Subcutaneous abdominal adipose tissue (tissue), 5 donors: Measurements from ENCODE around the gene NR2F1-AS1.

Experiments used
- H3K27ac ChIP-seq: one replicate; pipeline ENCODE4 v1.7.0; 2013; ENCODE audit warnings: low read depth, mild to moderate bottlenecking, inconsistent platforms, low read length, moderate library complexity
- H3K27me3 ChIP-seq, 5 donors: one replicate each; pipeline ENCODE4 v1.7.0; 2013; ENCODE audit warnings: low read length in 5 of 5, inconsistent platforms in 1 of 5; ENCODE audit not compliant: control insufficient read depth in 5 of 5, insufficient read depth in 4 of 5
- H3K36me3 ChIP-seq, 5 donors: one replicate each; pipeline ENCODE4 v1.7.0; 2013; ENCODE audit warnings: low read length in 5 of 5; ENCODE audit not compliant: control insufficient read depth in 5 of 5, insufficient read depth in 5 of 5
- H3K4me1 ChIP-seq, 5 donors: one replicate each; pipeline ENCODE4 v1.7.0; 2013; ENCODE audit warnings: low read length in 5 of 5, mild to moderate bottlenecking in 3 of 5, moderate library complexity in 1 of 5; ENCODE audit not compliant: control insufficient read depth in 5 of 5, insufficient read depth in 5 of 5
- H3K4me3 ChIP-seq, 5 donors: one replicate each; pipeline ENCODE4 v1.7.0; 2013; ENCODE audit warnings: low read length in 5 of 5, low read depth in 1 of 5
- H3K9ac ChIP-seq, 5 donors: one replicate each; pipeline ENCODE4 v1.7.0; 2013; ENCODE audit warnings: low read length in 5 of 5, mild to moderate bottlenecking in 4 of 5, moderate library complexity in 3 of 5
- H3K9me3 ChIP-seq, 5 donors: one replicate each; pipeline ENCODE4 v1.7.0; 2013; ENCODE audit warnings: low read length in 5 of 5; ENCODE audit not compliant: control insufficient read depth in 5 of 5
- donor health status: healthy.
- donor health status: healthy.
- donor health status: healthy.
- donor health status: healthy.
- donor health status: healthy.

The NR2F1-AS1 gene

GRCh38 chr5:93583768-93584595 is 3.0 kb upstream of the NR2F1-AS1 start:
- peak overlapping the region; percentile 73 to 92 (median 84) for H3K4me3 ChIP-seq
- peaks cover 0 to 4% (median 0%) of the 10 kb centered on the region in 5 donors for H3K9me3 ChIP-seq
- peaks cover 2 to 64% (median 49%) of the 10 kb centered on the region in 5 donors for H3K4me1 ChIP-seq
- peak overlapping the region; percentile 66 for H3K27ac ChIP-seq
- H3K36me3 ChIP-seq: peaks cover 0 to 7% (median 3%) of the 10 kb centered on the region in 5 donors
- peak overlapping the region in 4 of 5 donors; percentile 43 to 77 (median 66) for H3K9ac ChIP-seq
- H3K27me3 ChIP-seq: peaks cover 0 to 14% (median 5%) of the 10 kb centered on the region in 5 donors

- Histone ChIP-seq H3K4me3 (peak overlapping the region; percentile 73 to 92 (median 84)), H3K36me3 (peaks cover 0 to 7% (median 3%) of the 10 kb centered on the region in 5 donors), H3K9me3 (peaks cover 0 to 4% (median 0%) of the 10 kb centered on the region in 5 donors), H3K4me1 (peaks cover 2 to 70% (median 52%) of the 10 kb centered on the region in 5 donors), H3K27me3 (peaks cover 0 to 18% (median 5%) of the 10 kb centered on the region in 5 donors), H3K9ac (peak overlapping the region in 4 of 5 donors; percentile 43 to 77 (median 66)), H3K27ac (peak overlapping the region; percentile 66)
Measured at GRCh38 chr5:93583439-93583767, 2.4 kb upstream of the NR2F1-AS1 start.

- H3K27ac ChIP-seq: peak within 1 kb of the TSS; percentile 66
- peak within 1 kb of the TSS in 4 of 5 donors; percentile 43 to 77 (median 66) for H3K9ac ChIP-seq
- H3K4me1 ChIP-seq: peaks cover 2 to 69% (median 53%) of the 10 kb centered on the region in 5 donors
- peaks cover 0 to 3% (median 2%) of the 10 kb centered on the region in 5 donors for H3K36me3 ChIP-seq
- peaks cover 0 to 3% (median 0%) of the 10 kb centered on the region in 5 donors for H3K9me3 ChIP-seq
- peaks cover 0 to 18% (median 3%) of the 10 kb centered on the region in 5 donors for H3K27me3 ChIP-seq
- peak within 1 kb of the TSS; percentile 81 to 92 (median 88) for H3K4me3 ChIP-seq
Measured at GRCh38 chr5:93582677-93583438, 1.8 kb upstream of the NR2F1-AS1 start, which contains the start of gene NR2F1. Gene NR2F1 (plus strand): TSS chr5:93583222. CDS start chr5:93585024, 1,802 bp downstream.

- H3K36me3 ChIP-seq: no peaks in the 10 kb centered on the region
- H3K27me3 ChIP-seq: peaks cover 0 to 13% (median 2%) of the 10 kb centered on the region in 5 donors
- H3K9me3 ChIP-seq: no peaks in the 10 kb centered on the region
- H3K9ac ChIP-seq: peak overlapping the region in 2 of 5 donors; percentile 60 to 66
- peaks cover 2 to 65% (median 53%) of the 10 kb centered on the region in 5 donors for H3K4me1 ChIP-seq
- peak overlapping the region; percentile 66 for H3K27ac ChIP-seq
- H3K4me3 ChIP-seq: peak overlapping the region; percentile 81 to 92 (median 88)
Measured at GRCh38 chr5:93582167-93582462, 1.1 kb upstream of the NR2F1-AS1 start.

GRCh38 chr5:93580063-93580926 is 724 bp downstream of the NR2F1-AS1 start:
- H3K27ac ChIP-seq: peak overlapping the region; percentile 75
- H3K27me3 ChIP-seq: peaks cover 0 to 7% (median 0%) of the 10 kb centered on the region in 5 donors
- H3K4me1 ChIP-seq: peaks cover 2 to 55% (median 44%) of the 10 kb centered on the region in 5 donors
- H3K9me3 ChIP-seq: no peaks in the 10 kb centered on the region
- H3K9ac ChIP-seq: peak overlapping the region; percentile 25 to 80 (median 77)
- peak overlapping the region; percentile 81 to 97 (median 88) for H3K4me3 ChIP-seq
- no peaks in the 10 kb centered on the region for H3K36me3 ChIP-seq

GRCh38 chr5:93579692-93580062 is 1.3 kb downstream of the NR2F1-AS1 start:
- H3K36me3 ChIP-seq: no peaks in the 10 kb centered on the region
- H3K27me3 ChIP-seq: peaks cover 0 to 7% (median 0%) of the 10 kb centered on the region in 5 donors
- no peaks in the 10 kb centered on the region for H3K9me3 ChIP-seq
- H3K4me3 ChIP-seq: peak overlapping the region; percentile 29 to 92 (median 88)
- H3K9ac ChIP-seq: peak overlapping the region in 4 of 5 donors; percentile 25 to 80 (median 78)
- H3K27ac ChIP-seq: peak overlapping the region; percentile 75
- peaks cover 2 to 52% (median 41%) of the 10 kb centered on the region in 5 donors for H3K4me1 ChIP-seq

- Histone ChIP-seq H3K27me3 (peaks cover 0 to 8% (median 0%) of the 10 kb centered on the region in 5 donors), H3K9ac (peak overlapping the region; percentile 6 to 75 (median 36)), H3K36me3 (no peaks in the 10 kb centered on the region), H3K4me3 (peak overlapping the region; percentile 10 to 92 (median 88)), H3K9me3 (no peaks in the 10 kb centered on the region), H3K27ac (peak overlapping the region; percentile 60), H3K4me1 (peaks cover 2 to 52% (median 41%) of the 10 kb centered on the region in 5 donors)
Measured at GRCh38 chr5:93578813-93579691, 2.0 kb downstream of the NR2F1-AS1 start.

- Histone ChIP-seq H3K4me1 (peaks cover 2 to 48% (median 39%) of the 10 kb centered on the region in 5 donors), H3K9ac (peak overlapping the region in 4 of 5 donors; percentile 6 to 75 (median 31)), H3K36me3 (no peaks in the 10 kb centered on the region), H3K9me3 (no peaks in the 10 kb centered on the region), H3K4me3 (peak overlapping the region; percentile 10 to 92 (median 88)), H3K27me3 (peaks cover 0 to 14% (median under 1%) of the 10 kb centered on the region in 5 donors), H3K27ac (peak overlapping the region; percentile 60)
Measured at GRCh38 chr5:93577854-93578812, 2.9 kb downstream of the NR2F1-AS1 start.
